GM19328 (cell line): Measurements from ENCODE around the gene LARGE2.

Experiments
- ATAC-seq: cut with Tn5 transposase; IDR thresholded peaks from one replicate; pipeline ENCODE4 v1.9.1; 2021; ENCODE audit warnings: mild to moderate bottlenecking, moderate library complexity; ENCODE audit not compliant: unreplicated experiment

The LARGE2 gene

GRCh38 chr11:45928535-45929215 is 6.2 kb downstream of the LARGE2 start:
- no peak for ATAC-seq

- ATAC-seq = no peak
These were observed 7.1 kb downstream of the LARGE2 start for GRCh38 chr11:45929486-45930030.

- peak; percentile 93 for ATAC-seq
These were observed 7.8 kb downstream of the LARGE2 start for GRCh38 chr11:45930031-45930794.

- ATAC-seq = no peak
These were observed 8.6 kb downstream of the LARGE2 start for GRCh38 chr11:45930951-45931570.

- ATAC-seq = no peak
These were observed 9.3 kb downstream of the LARGE2 start for GRCh38 chr11:45931739-45932138.

- no peak for ATAC-seq
These were observed 9.8 kb downstream of the LARGE2 start for GRCh38 chr11:45932217-45932616.

DNA sequence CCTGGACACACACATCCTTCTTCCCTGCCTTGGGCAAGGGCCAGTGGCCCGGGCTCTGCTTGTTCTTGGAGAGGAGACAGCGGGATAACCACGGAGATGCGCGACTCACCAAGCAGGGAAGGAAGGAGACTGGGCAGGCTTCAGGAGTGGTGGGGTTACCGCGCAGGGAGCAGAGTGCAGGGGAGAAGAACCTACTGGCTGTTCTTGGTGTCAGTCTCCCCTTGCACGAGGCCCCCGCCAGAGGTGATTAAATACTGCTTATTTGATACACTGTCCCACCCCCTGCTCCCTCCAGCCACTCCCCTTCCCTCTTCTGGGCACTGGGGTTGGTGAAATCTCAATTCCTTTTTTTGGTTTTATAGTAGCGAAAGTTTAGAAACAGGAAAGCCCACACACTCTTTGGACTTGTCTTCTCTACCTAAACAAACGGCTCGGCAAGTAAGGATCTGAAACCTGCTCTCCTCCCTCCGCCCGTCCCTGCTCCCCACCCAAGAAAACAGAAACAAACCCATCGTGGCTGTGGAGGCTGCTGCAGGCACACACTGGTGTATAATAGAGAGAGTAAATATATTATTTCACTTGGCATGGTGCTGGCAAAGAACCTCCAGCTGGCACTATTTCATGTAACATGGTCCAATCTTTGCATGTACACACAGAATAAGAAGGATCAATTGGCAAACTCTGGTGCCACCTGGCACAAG is 10.8 kb downstream of the LARGE2 start:
- no peak for ATAC-seq

DNA sequence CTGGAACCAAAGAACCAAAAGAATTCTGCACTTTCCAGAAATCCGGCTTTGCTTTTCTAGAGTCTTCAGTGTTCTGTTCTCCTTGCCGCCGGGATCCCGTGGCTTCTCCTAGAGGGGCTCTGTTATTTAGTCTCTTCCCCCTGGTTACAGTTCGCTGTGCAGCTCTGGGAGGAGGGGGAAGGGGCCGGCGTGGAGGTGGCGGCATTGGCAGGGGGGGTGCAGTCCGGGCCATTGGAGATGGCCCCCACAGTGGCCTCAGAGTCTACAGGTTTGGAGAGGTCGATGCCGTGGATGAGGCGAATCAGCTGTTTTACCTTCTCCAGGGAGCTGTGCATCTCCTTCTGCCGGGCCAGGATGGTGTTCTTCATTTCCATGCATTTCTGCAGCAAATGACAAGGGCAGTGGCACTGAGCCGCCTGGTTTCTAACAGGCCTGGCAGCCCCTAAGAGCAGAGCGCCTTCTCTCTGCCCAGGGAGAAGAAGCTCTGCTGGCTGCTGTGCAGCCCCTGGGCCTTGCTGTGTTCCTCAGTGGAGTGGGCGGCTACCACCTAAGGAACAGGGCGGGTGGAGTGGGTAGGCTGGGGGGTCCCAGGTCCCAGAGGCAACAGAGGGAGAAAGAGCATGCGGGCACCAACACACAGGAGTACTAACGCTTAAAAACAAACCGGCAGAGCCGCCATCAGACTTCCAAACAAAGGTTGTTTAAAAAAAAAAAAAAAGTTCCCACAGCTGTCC is 11.6 kb downstream of the LARGE2 start:
- ATAC-seq = no peak

GRCh38 chr11:45934580-45935318 is 12.3 kb downstream of the LARGE2 start:
- no peak for ATAC-seq

- no peak for ATAC-seq
These were observed 13.1 kb downstream of the LARGE2 start for GRCh38 chr11:45935349-45936064.

- no peak for ATAC-seq
These were observed 14.1 kb downstream of the LARGE2 start for GRCh38 chr11:45936511-45937054.

GRCh38 chr11:45937916-45938315 is 15.5 kb downstream of the LARGE2 start:
- no peak for ATAC-seq

GRCh38 chr11:45939836-45940235 is 17.4 kb downstream of the LARGE2 start:
- ATAC-seq = no peak

GRCh38 chr11:45941285-45941684 is 18.8 kb downstream of the LARGE2 start:
- ATAC-seq = no peak

- no peak for ATAC-seq
These were observed 19.9 kb downstream of the LARGE2 start for GRCh38 chr11:45942381-45942780.

DNA sequence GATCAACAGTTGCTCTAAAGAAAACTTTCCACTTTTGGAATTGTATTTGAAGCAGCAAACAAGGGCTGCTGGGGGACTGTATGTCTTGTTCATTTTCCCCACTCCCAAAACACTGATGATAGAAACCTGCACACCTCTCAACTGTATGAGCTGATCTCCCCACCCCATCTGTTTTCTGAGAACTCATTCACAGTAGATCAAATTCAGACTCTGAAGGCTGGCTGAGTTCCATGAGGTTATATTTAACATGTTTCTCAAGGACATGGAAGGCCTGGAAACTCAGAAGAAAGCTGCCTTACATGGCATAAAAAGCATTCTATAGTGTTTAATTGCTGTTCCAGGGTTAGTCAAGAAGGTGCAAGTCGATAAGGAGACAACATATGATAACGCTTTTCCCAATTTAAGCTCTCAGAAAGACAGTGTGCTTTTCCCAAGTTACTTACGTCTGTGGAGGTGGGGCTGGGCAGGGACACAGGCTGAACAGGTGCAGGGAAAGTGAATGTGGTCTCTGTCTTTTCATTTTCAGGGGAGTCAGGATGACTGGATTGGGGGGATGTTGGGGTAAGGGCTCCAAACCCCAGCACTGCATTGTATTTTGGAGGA is 23.0 kb downstream of the LARGE2 start:
- no peak for ATAC-seq

GRCh38 chr11:45947885-45948284 is 25.4 kb downstream of the LARGE2 start:
- ATAC-seq = no peak

- ATAC-seq = no peak
These were observed 25.9 kb downstream of the LARGE2 start for GRCh38 chr11:45948356-45948755.
